Activated CD4-positive, CD25-positive, alpha-beta regulatory T cell (primary cell): ENCODE data around the gene HPCAL1.

Experiments
- DNase-seq, 4 experiments: peaks; one replicate each; lab custom pipeline; 2025; lab: John Stamatoyannopoulos, UW

Gene HPCAL1

GRCh38 chr2:10390369-10390801 lies 87.7 kb downstream of the HPCAL1 start:
- DNase-seq, result no peak

- DNase-seq, result no peak
Measured at GRCh38 chr2:10392100-10392499, 89.4 kb downstream of the HPCAL1 start.

GRCh38 chr2:10392548-10392947 lies 89.8 kb downstream of the HPCAL1 start:
- no peak for DNase-seq

- DNase-seq, result no peak
Measured at GRCh38 chr2:10392951-10393639, 90.4 kb downstream of the HPCAL1 start.

- DNase-seq, result no peak
Measured at GRCh38 chr2:10393640-10393982, 90.9 kb downstream of the HPCAL1 start.

- no peak for DNase-seq
Measured at GRCh38 chr2:10395893-10396292, 93.2 kb downstream of the HPCAL1 start.

- DNase-seq, result no peak
Measured at GRCh38 chr2:10396464-10396863, 93.8 kb downstream of the HPCAL1 start.

GRCh38 chr2:10397297-10397875 lies 94.7 kb downstream of the HPCAL1 start:
- DNase-seq, result no peak

- DNase-seq, result no peak
Measured at GRCh38 chr2:10397878-10398277, 95.2 kb downstream of the HPCAL1 start.

- DNase-seq, result no peak
Measured at GRCh38 chr2:10398496-10398895, 95.8 kb downstream of the HPCAL1 start.

GRCh38 chr2:10399358-10399757 lies 96.7 kb downstream of the HPCAL1 start:
- DNase-seq, result no peak

GRCh38 chr2:10400002-10400401 lies 97.3 kb downstream of the HPCAL1 start:
- no peak for DNase-seq

GRCh38 chr2:10400568-10400977 lies 97.9 kb downstream of the HPCAL1 start:
- no peak for DNase-seq

GRCh38 chr2:10400978-10401951 lies 98.6 kb downstream of the HPCAL1 start:
- no peak for DNase-seq

GRCh38 chr2:10402062-10402585 lies 99.4 kb downstream of the HPCAL1 start:
- no peak for DNase-seq

- no peak for DNase-seq
Measured at GRCh38 chr2:10402653-10403215, 100.0 kb downstream of the HPCAL1 start.

- DNase-seq, result no peak
Measured at GRCh38 chr2:10404324-10405143, 101.8 kb downstream of the HPCAL1 start.

GRCh38 chr2:10405448-10405847 lies 102.7 kb downstream of the HPCAL1 start:
- no peak for DNase-seq

GRCh38 chr2:10406016-10406415 lies 103.3 kb downstream of the HPCAL1 start:
- DNase-seq, result no peak

- no peak for DNase-seq
Measured at GRCh38 chr2:10406491-10407188, 103.9 kb downstream of the HPCAL1 start.

- DNase-seq, result no peak
Measured at GRCh38 chr2:10407432-10407831, 104.7 kb downstream of the HPCAL1 start.
